HepG2 (cell line): Measurements from ENCODE around the gene PSMB10. TPM values are rescaled to one million over a fixed set of nuclear protein-coding genes. Genes with fewer than 3 reads are reported as not detected.

ENCODE experiments used
- ATAC-seq: fragments of 200-7000 bp; cut with Tn5 transposase; 3 replicates; pipeline ENCODE4 v1.9.1; 2020; ENCODE audit warnings: mild to moderate bottlenecking, moderate library complexity
- BruUV-seq: library from RNA; stranded (reverse); fragments of 400-500 nt; replicated peaks from 2 replicates; lab custom pipeline; 2021; lab: Mats Ljungman, UMichigan
- CTCF ChIA-PET: fragments of 300-600 bp; formaldehyde crosslinking; extraction: SDS; loops from one replicate; lab custom pipeline; 2021; ENCODE audit warnings: low total read pairs, inconsistent platforms, low intra/inter-chr PET ratio; lab: Yijun Ruan, JAX
- POLR2A ChIA-PET: fragments of 350-600 bp; sonication (Branson Sonifier 250); formaldehyde crosslinking; loops from one replicate; lab custom pipeline; 2020; ENCODE audit warnings: antibody characterized with exemption, inconsistent platforms; lab: Yijun Ruan, JAX
- DNase-seq: peaks from one replicate; pipeline ENCODE4 v3.0.0-alpha.2; 2015; ENCODE audit warnings: low spot score
- FAIRE-seq: peaks from 3 replicates; lab custom pipeline; 2011; peaks lifted over from hg19 to GRCh38; lab: Jason Lieb, UNC
- H2AFZ ChIP-seq: one replicate; pipeline ENCODE4 v1.6.1; 2011; ENCODE audit warnings: low read length, inconsistent platforms
- H3K27ac ChIP-seq: fragments of 300-600 bp; 3 replicates; pipeline ENCODE4 v1.8.0; 2011; ENCODE audit warnings: mixed run types, mild to moderate bottlenecking, mixed read lengths, low read length, inconsistent platforms; ENCODE audit not compliant: insufficient read depth; ENCODE audit errors: extremely low read length
- H3K27me3 ChIP-seq, 2 experiments: fragments of 200-600 bp in 1 of 2; 2 replicates in 1 of 2; 3 replicates in 1 of 2; pipeline versions ENCODE4 v1.6.0 to v1.8.0; 2011; ENCODE audit warnings: low read length in 2 of 2, mild to moderate bottlenecking in 2 of 2, moderate library complexity in 2 of 2, inconsistent platforms in 1 of 2; ENCODE audit not compliant: insufficient read depth in 2 of 2, control insufficient read depth in 1 of 2
- H3K36me3 ChIP-seq, 2 experiments: fragments of 200-600 bp in 1 of 2; replicated peaks in 1 of 2; 2 replicates in 1 of 2; 3 replicates in 1 of 2; pipeline versions ENCODE4 v1.5.1 to v1.8.0; 2011; ENCODE audit warnings: low read length in 2 of 2, inconsistent platforms in 1 of 2; ENCODE audit not compliant: insufficient read depth in 2 of 2, control insufficient read depth in 1 of 2
- H3K4me1 ChIP-seq: 2 replicates; pipeline ENCODE4 v1.5.1; 2012; ENCODE audit warnings: low read length, inconsistent platforms; ENCODE audit not compliant: insufficient read depth
- H3K4me2 ChIP-seq: 2 replicates; pipeline ENCODE4 v1.6.0; 2011; ENCODE audit warnings: low read depth, low read length, inconsistent platforms
- H3K4me3 ChIP-seq, 3 experiments: fragments of 200-600 bp in 1 of 3; sonication (generic), shearing (Covaris generic) in 1 of 3; replicated peaks in 1 of 3; 2 replicates each; pipeline ENCODE4 v1.5.1; 2011 to 2016; ENCODE audit warnings: low read length in 3 of 3, inconsistent platforms in 2 of 3, low read depth in 2 of 3, mild to moderate bottlenecking in 2 of 3, control low read depth in 1 of 3, mixed read lengths in 1 of 3; ENCODE audit not compliant: insufficient read depth in 1 of 3
- H3K79me2 ChIP-seq: one replicate; pipeline ENCODE4 v1.6.1; 2011; ENCODE audit warnings: low read length, inconsistent platforms; ENCODE audit not compliant: insufficient read depth
- H3K9ac ChIP-seq: 2 replicates; pipeline ENCODE4 v1.6.0; 2011; ENCODE audit warnings: mild to moderate bottlenecking, low read depth, low read length, inconsistent platforms; ENCODE audit not compliant: insufficient read depth
- H3K9me3 ChIP-seq: 2 replicates; pipeline ENCODE4 v1.5.1; 2012; ENCODE audit warnings: mild to moderate bottlenecking, low read length
- H4K20me1 ChIP-seq: 2 replicates; pipeline ENCODE4 v1.6.0; 2011; ENCODE audit warnings: inconsistent platforms, mild to moderate bottlenecking, low read length, moderate library complexity; ENCODE audit not compliant: insufficient read depth
- CENPT ChIP-seq: sonication (generic); formaldehyde crosslinking; IDR thresholded peaks from 2 replicates; pipeline ENCODE4 v1.8.0; 2022; ENCODE audit warnings: low read depth, mild to moderate bottlenecking, moderate library complexity, missing genetic modification reagents
- KLF15 ChIP-seq: sonication (generic); formaldehyde crosslinking; IDR thresholded peaks from 2 replicates; pipeline ENCODE4 v1.8.1; 2023; ENCODE audit warnings: borderline replicate concordance, mild to moderate bottlenecking, inconsistent platforms, missing genetic modification reagents, mixed read lengths
- MTF2 ChIP-seq: sonication (generic); formaldehyde crosslinking; IDR thresholded peaks from 2 replicates; pipeline ENCODE4 v1.5.0; 2020; ENCODE audit warnings: missing genetic modification reagents, borderline replicate concordance
- NFATC3 ChIP-seq: sonication (generic); formaldehyde crosslinking; IDR thresholded peaks from 2 replicates; pipeline ENCODE4 v1.5.1; 2020; ENCODE audit warnings: mild to moderate bottlenecking, missing genetic modification reagents
- WGBS: methylation state at CpG from one replicate; pipeline ENCODE4 v1.1.6; 2017; ENCODE audit warnings: low lambda C conversion rate; 5-methylcytosine and 5-hydroxymethylcytosine counted together
- in situ Hi-C: cut with HindIII; loops from 2 replicates; pipeline ENCODE4 v1.10.0; 2017; ENCODE audit warnings: low pct_unique_long_range_greater_than_20kb; ENCODE audit not compliant: extremely low pct_ligation_motif_present
- intact Hi-C: fragments of 100-400 bp; cut with micrococcal nuclease; formaldehyde crosslinking; loops from one replicate; pipeline ENCODE4 v1.10.0; 2022; ENCODE audit not compliant: unreplicated experiment
- polyA plus RNA-seq, 8 experiments: library from polyadenylated mRNA; depleted of rRNA in 3 of 8; stranded (reverse) in 7 of 8; unstranded in 1 of 8; fragments of >200 nt; fragmentation: Illumina TruSeq in 4 of 8; extraction: Trizol in 4 of 8; gene quantifications; 2 replicates each; pipeline versions ENCODE4 v1.2.1 to v1.2.3, GENCODE V29; 2011 to 2016; ENCODE audit warnings: low read depth in 4 of 8, missing spikeins in 1 of 8, mixed read lengths in 1 of 8; ENCODE audit not compliant: insufficient read depth in 1 of 8
- total RNA-seq, 5 experiments: library from RNA; depleted of rRNA; stranded (reverse); fragments of >200 nt; fragmentation: Illumina TruSeq; extraction: Trizol; gene quantifications; 2 replicates each; pipeline ENCODE4 v1.2.3, GENCODE V29; 2016; ENCODE audit warnings: low read depth in 1 of 5

Gene PSMB10
- total and polyA plus RNA-seq, 2 of the 13 experiments (the other 11 are each of a cell fraction or from before 2014, with no cell fraction given) = 12.7 to 65.9 TPM

DNA sequence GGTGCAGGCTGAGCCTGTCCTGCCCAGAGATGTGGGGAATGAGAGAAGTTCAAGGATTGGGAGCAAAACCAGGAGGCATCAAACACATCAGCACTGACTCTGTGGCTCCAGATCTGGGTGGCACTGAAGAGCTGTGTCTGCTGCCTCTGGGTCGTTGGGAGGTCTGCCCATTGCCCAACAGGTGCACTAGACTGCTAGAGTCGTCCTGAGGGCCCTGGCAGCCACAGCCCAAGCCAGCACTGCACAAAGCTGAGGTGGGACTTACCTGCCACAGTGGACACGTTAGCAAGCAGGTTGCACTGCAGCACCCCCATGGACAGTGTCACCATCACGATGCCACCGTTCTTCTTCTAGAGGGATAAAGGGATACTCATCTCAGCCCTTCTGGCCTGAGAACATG, 40.4 kb upstream of the PSMB10 start:
- 20% methylated on average over 2 of the region's 5 CpGs for WGBS
- Histone ChIP-seq H3K4me1 (peaks cover 46% of the 10 kb centered on the region), H3K79me2 (no peaks in the 10 kb centered on the region), H3K27me3 (peaks cover 5 to 40% of the 10 kb centered on the region in 2 experiments; a peak in 4 of 5 replicates), H4K20me1 (no peaks in the 10 kb centered on the region), H3K4me3 (no peak overlapping the region), H3K9me3 (no peaks in the 10 kb centered on the region), H3K4me2 (no peak overlapping the region), H3K27ac (no peak overlapping the region), H3K9ac (no peak overlapping the region), H2AFZ (no peak overlapping the region), H3K36me3 (no peaks in the 10 kb centered on the region)
- intact Hi-C loops (no loop called here), in situ Hi-C loops (no loop called here)
- TF ChIP-seq MTF2 (CRISPR knock-in tag) (no peak), KLF15 (CRISPR knock-in tag) (no peak)
- no peak for DNase-seq
- BruUV-seq = no TSS peak
- no peak for FAIRE-seq
- ChIA-PET POLR2A (interaction anchor here (1.0 to 2.3 kb wide), 2 partner anchors 11 kb away, joined by 3 to 9 read pairs; no protein-coding TSS in a partner anchor), CTCF (no interaction called here)
- ATAC-seq = peak; percentile 18

DNA sequence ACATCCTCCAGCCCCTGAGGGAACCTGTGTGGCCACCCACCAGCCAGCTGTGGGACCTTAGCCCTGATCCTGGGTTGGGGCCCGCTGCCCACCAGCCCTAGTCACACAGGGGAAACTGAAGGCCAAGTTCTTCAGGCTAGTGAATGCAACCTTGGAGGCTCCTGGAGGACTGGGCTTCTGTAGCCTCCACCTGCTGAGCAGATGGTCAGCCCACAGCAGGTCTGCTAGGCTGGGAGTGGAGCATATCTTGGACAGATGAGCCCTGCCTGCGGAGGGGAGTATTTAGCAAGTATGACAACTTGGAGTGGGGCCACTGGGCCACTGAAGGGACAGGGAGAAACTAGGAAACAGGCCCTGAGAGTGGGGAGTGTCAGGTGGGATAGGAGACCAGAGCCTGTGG, 39.6 kb upstream of the PSMB10 start:
- H3K79me2 ChIP-seq = no peaks in the 10 kb centered on the region
- ATAC-seq = peak; percentile 20
- no peak overlapping the region for H2AFZ ChIP-seq
- no peaks in the 10 kb centered on the region for H3K36me3 ChIP-seq
- no peaks in the 10 kb centered on the region for H4K20me1 ChIP-seq
- POLR2A ChIA-PET = interaction anchor here (2.3 kb wide), 1 partner anchor 10 kb away, joined by 9 read pairs; no protein-coding TSS in a partner anchor
- WGBS = 37% methylated on average over 2 of the region's 2 CpGs
- DNase-seq = no peak
- H3K4me3 ChIP-seq = no peak overlapping the region
- H3K27me3 ChIP-seq = peaks cover 5 to 40% of the 10 kb centered on the region in 2 experiments; a peak in 4 of 5 replicates
- CTCF ChIA-PET = no interaction called here
- H3K4me2 ChIP-seq = no peak overlapping the region
- TF ChIP-seq NFATC3 (no peak), CENPT (CRISPR knock-in tag) (0 out of 2 replicates have a peak, but pooled peaks have one; percentile 24)
- in situ Hi-C loops = no loop called here
- no peaks in the 10 kb centered on the region for H3K9me3 ChIP-seq
- intact Hi-C loops = no loop called here
- H3K27ac ChIP-seq = no peak overlapping the region
- H3K9ac ChIP-seq = no peak overlapping the region
- H3K4me1 ChIP-seq = peaks cover 47% of the 10 kb centered on the region
- no TSS peak for BruUV-seq
- FAIRE-seq = no peak
